GM21360 (cell line): ENCODE data around the gene KCNQ5.
"Not testable (repeated sequence)": the region's sequence is repeated elsewhere in the genome, so short reads cannot be mapped to it uniquely, and the experiment has no call there.

Experiments
- ATAC-seq: cut with Tn5 transposase; IDR thresholded peaks from one replicate; pipeline ENCODE4 v1.9.1; 2021; ENCODE audit warnings: mild to moderate bottlenecking, moderate library complexity; ENCODE audit not compliant: unreplicated experiment

KCNQ5 gene

GRCh38 chr6:73227606-73228255 lies 605.9 kb downstream of the KCNQ5 start:
- ATAC-seq, result no peak

GRCh38 chr6:73231986-73232391 lies 610.1 kb downstream of the KCNQ5 start:
- no peak for ATAC-seq

- ATAC-seq, result no peak
Measured at GRCh38 chr6:73233048-73233447, 611.2 kb downstream of the KCNQ5 start.

GRCh38 chr6:73233971-73234370 lies 612.1 kb downstream of the KCNQ5 start:
- not testable (repeated sequence) for ATAC-seq

GRCh38 chr6:73234733-73235132 lies 612.9 kb downstream of the KCNQ5 start:
- ATAC-seq, result no peak

- no peak for ATAC-seq
Measured at GRCh38 chr6:73236144-73236750, 614.4 kb downstream of the KCNQ5 start.

GRCh38 chr6:73240730-73241129 lies 618.9 kb downstream of the KCNQ5 start:
- ATAC-seq, result no peak

GRCh38 chr6:73242001-73242400 lies 620.1 kb downstream of the KCNQ5 start:
- ATAC-seq, result no peak
